HT1080 (cell line): Measurements from ENCODE around the gene SLC38A4. TPM values are rescaled to one million over a fixed set of nuclear protein-coding genes. Genes with fewer than 3 reads are reported as not detected.

Experiments used
- DNase-seq: peaks from one replicate; pipeline ENCODE4 v3.0.0-alpha.2; 2015; ENCODE audit warnings: low read depth
- total RNA-seq: library from RNA; depleted of rRNA; stranded (reverse); fragments of >200 nt; shearing (Covaris generic); gene quantifications from 2 replicates; pipeline ENCODE4 v1.2.3, GENCODE V29; 2014

The SLC38A4 gene
- total RNA-seq, 1 experiment from 2014 or later: not detected

- DNase-seq: no peak
Observed at GRCh38 chr12:46815809-46816208, 10.0 kb downstream of the SLC38A4 start.

DNA sequence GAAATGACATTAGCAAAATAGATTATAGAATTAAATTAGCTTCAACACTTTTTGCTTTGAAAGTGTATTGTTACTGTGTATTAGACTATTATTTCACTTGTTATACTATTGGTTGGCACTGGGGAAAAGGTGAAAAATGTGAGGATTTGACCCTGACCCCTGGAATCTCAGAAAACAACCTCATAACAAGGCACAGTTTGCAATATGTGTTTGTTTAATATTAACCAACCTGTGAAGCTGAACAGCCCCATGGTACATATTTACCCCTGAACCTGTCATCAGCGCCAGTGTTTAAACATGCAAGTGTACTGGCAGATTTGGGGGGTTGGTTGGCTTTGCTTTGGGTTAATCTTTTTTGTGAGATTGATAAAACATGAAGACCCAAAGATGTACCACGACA, 11.7 kb downstream of the SLC38A4 start:
- DNase-seq: no peak

GRCh38 chr12:46811185-46811584, 14.6 kb downstream of the SLC38A4 start:
- DNase-seq: no peak

DNA sequence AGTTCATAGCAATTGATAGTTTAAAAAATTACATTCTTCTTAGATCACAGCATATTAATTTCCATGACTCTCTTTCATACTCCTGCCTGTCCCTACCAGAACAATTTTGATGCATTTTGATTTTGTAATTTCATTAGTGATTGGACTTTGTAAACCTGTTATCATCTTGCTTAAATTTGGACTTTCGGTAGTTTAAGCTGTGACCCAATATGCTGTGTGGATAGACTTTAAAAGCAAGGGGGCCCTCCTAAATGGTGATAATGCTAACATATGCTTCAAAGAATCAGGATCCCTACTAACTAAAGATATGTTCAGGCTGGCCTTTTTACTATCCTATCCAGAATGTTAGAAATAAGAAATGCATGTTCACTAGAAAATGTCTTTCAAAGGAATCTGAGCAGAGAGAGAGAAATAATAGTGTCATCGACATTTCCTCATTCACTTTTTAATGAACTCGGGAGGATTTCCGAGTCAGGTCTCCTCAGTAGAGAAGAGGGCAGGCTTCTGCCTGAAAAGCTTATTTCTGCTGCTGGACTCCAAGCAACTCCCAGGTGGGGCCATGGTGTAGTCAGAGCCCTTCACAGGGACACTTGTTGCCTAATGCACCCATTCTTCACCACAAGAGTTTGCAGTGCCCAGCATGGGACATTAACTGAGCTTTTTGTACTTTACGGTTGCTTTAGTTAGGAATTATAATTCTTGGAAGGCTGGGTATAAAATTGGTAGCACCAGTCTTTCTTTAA, 16.7 kb downstream of the SLC38A4 start:
- DNase-seq: no peak

GRCh38 chr12:46808317-46808716, 17.5 kb downstream of the SLC38A4 start:
- DNase-seq: no peak

GRCh38 chr12:46804054-46804453, 21.7 kb downstream of the SLC38A4 start:
- no peak for DNase-seq

GRCh38 chr12:46803517-46803916, 22.3 kb downstream of the SLC38A4 start:
- DNase-seq: no peak

DNA sequence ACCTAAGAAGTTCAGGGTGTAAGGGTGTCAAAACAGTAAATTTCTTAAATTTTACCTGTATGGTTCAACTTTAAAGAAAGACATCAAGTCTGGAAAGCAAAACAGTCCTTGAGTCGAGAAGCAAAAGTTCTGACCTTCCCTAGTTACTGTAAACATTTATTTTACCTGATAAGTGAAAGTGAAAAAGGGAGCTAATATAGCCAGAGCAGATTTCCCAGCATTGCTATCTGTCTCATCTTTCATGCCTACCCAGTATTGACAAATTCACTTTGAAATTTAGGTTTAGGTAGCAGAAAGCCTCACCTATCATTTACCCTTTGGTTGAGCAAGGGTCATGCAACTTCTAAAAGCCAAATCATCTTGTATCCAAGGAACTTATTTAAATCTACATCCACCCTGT, 24.5 kb downstream of the SLC38A4 start:
- DNase-seq: no peak

- no peak for DNase-seq
Observed at GRCh38 chr12:46800160-46800559, 25.6 kb downstream of the SLC38A4 start.

DNA sequence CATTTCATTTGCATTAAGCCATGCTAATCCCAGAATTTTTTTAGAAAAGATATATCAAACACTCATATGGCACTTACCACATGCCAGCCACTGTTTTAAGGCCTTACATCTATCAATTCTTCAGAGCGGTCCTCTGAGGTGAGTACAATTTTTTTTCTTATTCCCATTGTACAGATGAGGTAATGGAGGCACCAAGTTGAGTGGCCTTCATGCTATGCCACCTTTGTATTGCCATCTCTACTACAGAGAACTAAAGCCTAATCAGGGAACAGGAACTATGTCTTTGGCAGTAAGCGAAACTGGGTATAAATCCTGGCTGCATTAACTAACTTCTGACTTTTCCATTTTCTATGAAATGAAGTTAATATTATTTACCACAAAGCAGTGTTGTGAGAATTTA, 27.1 kb downstream of the SLC38A4 start:
- DNase-seq: no peak

DNA sequence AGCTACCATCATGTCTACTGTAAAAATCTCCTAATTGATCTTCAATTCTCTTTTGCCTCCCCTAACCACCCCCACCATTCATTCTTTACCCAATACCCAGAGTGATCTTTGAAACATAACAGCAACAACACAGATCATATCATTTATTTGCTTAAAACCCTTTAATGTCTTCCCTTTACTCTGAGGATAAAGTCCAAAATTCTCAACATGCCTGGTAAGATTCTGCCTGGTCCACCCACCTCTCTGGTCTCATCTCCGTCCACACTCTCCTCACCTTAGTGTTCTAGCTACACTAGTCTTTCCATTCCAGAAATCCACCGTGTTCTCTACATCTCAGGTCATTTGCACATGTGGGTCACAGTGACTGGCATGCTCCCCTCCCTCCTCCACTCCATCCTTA, 27.7 kb downstream of the SLC38A4 start:
- DNase-seq: no peak

DNA sequence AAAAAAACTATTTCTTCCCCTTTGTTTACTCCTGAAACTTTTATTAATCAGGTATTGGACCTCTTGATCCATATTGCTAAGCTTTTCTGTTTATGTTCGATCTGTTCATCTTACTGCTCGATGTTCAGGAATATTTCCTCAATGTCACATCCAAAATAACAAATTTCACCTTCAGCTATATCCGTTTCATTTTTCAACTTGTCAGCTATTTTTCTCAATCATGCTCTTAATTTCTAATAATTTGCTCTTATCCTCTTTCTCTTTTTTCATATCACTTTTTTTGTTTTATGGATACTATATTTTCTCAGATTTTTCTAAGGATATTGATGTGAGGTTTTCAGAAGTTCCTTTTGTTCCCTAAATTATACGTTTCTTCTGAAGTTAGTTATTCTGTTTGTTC, 29.8 kb downstream of the SLC38A4 start:
- DNase-seq: no peak

GRCh38 chr12:46794593-46795190, 31.1 kb downstream of the SLC38A4 start:
- DNase-seq: no peak

- DNase-seq: no peak
Observed at GRCh38 chr12:46792925-46793324, 32.9 kb downstream of the SLC38A4 start.

GRCh38 chr12:46790066-46790465, 35.7 kb downstream of the SLC38A4 start:
- no peak for DNase-seq

DNA sequence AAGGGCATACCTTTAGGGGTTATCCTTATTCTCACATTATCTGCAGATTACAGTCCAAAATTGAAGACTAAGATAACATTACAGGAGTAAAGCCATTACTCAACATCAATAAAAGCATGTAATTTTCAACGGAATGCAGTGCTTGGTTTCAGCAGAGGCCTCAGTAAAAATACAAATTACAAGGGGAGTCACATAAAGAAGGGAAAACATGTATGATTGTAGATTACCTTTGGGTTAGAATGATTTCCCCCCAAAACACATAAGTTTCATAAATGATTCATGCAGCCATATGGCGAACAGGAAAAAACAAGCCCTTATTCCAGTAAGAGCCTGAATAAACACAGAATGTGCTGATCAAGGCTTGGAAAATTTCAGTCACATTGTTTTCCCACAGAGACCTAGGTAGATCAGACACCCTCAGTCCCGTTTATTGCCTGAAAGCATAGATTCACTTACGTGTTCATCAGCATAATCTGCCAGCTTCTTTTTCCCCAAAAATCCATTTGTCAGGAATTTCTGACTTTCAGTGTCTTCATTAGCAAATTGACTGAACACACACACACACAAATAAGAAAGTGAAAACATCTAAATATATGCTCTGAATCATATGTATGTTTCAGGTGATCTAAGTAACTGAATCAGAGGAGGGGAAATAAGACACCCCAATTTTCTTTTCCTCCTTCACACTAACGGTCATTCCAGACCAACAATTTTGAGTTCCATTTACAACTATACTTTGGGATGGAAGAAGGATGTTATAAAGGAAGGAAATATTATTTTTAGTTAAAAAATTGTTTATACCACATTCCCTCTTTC, 37.5 kb downstream of the SLC38A4 start:
- no peak for DNase-seq

DNA sequence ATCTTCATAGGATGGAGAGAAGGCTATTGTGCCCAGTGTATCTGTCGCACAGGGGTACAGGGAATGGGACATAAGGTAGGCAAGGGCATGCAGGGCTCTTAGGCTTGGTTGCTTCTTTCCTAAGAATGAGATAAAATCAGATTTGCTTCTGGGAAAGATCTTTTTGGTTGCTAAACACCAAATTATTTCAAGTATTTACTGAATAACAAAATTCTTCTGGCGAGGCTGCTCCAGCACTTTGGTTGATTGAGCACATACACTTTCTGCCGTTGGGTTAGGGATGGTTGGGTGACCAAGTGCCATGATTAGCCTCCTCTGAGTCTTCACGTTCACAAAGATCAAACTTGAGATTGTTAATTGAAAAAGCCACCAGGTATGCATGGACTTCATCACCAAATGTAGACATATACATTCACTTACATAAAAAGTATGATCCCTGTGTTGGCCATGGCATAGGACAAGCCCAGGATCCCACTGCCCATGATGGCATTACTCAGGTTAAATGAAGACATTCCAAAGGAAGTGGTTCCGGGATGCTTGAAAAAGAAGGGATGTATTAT, 38.2 kb downstream of the SLC38A4 start:
- DNase-seq: no peak

GRCh38 chr12:46786774-46787173, 39.0 kb downstream of the SLC38A4 start:
- no peak for DNase-seq

GRCh38 chr12:46785382-46785781, 40.4 kb downstream of the SLC38A4 start:
- no peak for DNase-seq

GRCh38 chr12:46783871-46784270, 41.9 kb downstream of the SLC38A4 start:
- no peak for DNase-seq

DNA sequence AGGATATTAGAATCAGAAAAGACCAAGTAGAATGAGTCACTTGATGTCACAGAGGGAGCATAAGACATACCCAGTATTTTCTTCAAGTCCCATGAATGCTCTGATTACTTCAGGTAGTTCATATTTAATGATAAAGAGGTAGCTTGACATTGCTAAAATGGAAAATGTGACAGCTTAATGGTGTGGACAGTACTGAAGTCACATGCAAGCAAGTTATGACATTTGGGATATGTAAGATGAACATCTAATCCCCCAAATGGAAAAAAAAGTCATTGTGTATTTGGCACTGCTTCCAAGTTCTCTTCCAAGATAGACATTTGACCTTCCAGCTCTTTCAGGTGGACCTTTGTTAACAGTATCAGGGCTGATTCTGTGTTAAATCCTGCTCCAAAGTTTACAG, 45.9 kb downstream of the SLC38A4 start:
- DNase-seq: no peak

- no peak for DNase-seq
Observed at GRCh38 chr12:46779063-46779462, 46.7 kb downstream of the SLC38A4 start.
